ENCODE results near the gene VAPB. TPM values are rescaled to one million over a fixed set of nuclear protein-coding genes. Genes with fewer than 3 reads are reported as not detected.
"Not testable (repeated sequence)": the region's sequence is repeated elsewhere in the genome, so short reads cannot be mapped to it uniquely, and the experiment has no call there.

VAPB gene
- total RNA-seq, 4 donors from 2014 or later, result 24.6 to 30.8 (median 29.4) TPM

DNA sequence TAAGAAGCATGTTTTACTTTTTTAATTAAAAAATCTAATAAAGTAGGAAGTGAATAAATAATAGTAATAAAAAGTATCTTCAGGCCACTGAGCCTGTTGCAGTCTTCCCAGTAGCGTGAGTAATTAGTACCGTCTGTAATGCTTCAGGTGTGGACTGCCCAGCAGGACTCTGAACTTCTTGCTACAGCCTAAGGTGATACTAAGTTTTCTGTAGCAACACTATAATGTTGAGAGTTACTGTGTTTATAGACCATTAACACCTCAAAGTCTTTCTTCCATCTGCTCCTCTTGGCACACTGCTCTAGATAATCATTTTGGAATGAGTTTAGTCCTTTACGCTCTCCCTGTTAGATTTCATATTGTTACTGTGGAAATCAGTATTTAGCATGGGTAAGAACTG, 28.4 kb downstream of the VAPB start:
- Histone ChIP-seq H3K4me3 (no peak overlapping the region), H3K27ac (no peak overlapping the region), H3K4me1 (no peaks in the 10 kb centered on the region), H3K27me3 (no peaks in the 10 kb centered on the region), H3K36me3 (peaks cover 0 to 32% (median 0%) of the 10 kb centered on the region in 3 donors), H3K9me3 (no peaks in the 10 kb centered on the region)
- DNase-seq, result no peak
- no peak for TF ChIP-seq POLR2A (IDR thresholded peaks at IDR 0.05)
- TF ChIP-seq, protein P1, sequence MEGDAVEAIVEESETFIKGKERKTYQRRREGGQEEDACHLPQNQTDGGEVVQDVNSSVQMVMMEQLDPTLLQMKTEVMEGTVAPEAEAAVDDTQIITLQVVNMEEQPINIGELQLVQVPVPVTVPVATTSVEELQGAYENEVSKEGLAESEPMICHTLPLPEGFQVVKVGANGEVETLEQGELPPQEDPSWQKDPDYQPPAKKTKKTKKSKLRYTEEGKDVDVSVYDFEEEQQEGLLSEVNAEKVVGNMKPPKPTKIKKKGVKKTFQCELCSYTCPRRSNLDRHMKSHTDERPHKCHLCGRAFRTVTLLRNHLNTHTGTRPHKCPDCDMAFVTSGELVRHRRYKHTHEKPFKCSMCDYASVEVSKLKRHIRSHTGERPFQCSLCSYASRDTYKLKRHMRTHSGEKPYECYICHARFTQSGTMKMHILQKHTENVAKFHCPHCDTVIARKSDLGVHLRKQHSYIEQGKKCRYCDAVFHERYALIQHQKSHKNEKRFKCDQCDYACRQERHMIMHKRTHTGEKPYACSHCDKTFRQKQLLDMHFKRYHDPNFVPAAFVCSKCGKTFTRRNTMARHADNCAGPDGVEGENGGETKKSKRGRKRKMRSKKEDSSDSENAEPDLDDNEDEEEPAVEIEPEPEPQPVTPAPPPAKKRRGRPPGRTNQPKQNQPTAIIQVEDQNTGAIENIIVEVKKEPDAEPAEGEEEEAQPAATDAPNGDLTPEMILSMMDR (IDR thresholded peaks at IDR 0.05), result no peak

DNA sequence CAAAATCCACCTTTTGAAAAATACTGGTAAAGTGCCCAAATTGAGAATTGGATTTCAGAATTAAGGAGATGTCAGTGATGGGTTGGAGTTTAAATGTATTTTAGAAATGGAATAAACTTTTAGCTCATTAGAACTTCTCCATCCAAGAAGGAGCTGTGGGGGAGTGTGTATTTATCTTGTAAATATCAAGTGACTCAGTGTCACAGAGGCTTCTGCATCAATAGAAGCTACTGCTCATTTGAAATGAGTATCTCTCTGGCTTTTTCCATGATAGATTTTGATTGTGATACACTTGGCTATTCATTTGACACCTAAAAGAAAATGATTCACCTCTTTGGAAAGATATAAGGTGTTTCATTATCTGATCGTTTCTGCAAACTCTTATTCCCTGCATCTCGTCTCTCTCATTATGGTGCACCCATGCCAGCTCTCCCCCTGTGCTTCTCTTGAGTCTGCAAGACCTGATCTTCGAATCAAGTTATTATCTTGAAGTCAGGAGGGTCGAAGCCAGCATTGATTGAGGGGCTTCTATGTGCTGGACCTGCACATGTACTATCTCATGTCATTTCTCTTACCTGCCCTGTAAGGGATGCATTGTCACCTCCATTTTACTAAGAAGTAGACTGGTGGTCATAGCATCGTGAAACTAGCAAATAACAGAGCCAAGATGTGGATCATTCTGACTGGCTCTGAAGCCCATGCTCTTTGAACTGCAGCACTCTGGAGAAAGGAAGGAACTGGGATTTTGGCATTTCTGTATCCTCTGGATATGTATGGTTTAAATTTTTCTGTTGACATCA, 30.1 kb downstream of the VAPB start:
- DNase-seq, result no peak
- H3K27ac ChIP-seq, result no peak overlapping the region
- H3K4me1 ChIP-seq, result no peaks in the 10 kb centered on the region
- peaks cover 0 to 32% (median 0%) of the 10 kb centered on the region in 3 donors for H3K36me3 ChIP-seq
- H3K4me3 ChIP-seq, result no peak overlapping the region
- H3K9me3 ChIP-seq, result no peaks in the 10 kb centered on the region
- TF ChIP-seq POLR2A (IDR thresholded peaks at IDR 0.05), result no peak
- TF ChIP-seq, protein P1 (IDR thresholded peaks at IDR 0.05), result no peak
- H3K27me3 ChIP-seq, result no peaks in the 10 kb centered on the region

DNA sequence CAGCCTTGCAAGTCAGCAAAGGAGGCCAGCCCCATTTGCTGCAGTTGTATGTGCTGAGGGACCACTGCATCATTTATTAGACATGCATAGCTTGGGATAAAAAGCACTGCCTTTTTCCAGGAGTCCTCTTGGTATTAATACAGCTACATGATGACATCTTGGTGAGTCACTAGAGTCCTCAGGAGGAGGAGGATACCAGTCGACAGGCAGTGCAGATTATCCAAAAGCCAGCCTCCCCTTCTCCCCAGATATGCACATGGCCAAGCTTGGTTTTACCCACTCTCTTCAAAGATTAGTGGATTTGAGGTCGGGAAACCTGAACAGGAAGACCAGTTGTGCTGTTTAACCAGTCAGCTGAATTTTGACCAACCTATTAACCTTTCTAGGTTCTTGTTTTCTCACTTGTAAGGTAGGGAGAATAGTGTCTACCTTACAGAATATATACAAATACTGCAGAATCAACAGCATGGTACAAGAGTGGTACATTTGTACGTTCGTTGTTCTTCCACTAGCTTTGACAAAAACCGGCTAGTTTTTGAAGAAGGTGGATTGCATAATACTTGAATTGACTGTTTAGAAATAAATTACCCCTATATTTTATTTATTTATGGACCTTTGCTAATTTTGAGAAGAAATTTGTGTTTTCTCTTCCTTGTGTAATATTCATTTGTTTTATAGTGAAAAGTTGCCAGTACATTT, 31.9 kb downstream of the VAPB start:
- no peaks in the 10 kb centered on the region for H3K27me3 ChIP-seq
- no peak for TF ChIP-seq POLR2A (IDR thresholded peaks at IDR 0.05)
- TF ChIP-seq, protein P1 (IDR thresholded peaks at IDR 0.05), result no peak
- H3K27ac ChIP-seq, result no peak overlapping the region
- peaks cover 0 to 32% (median 0%) of the 10 kb centered on the region in 3 donors for H3K36me3 ChIP-seq
- no peak for DNase-seq
- no peak overlapping the region for H3K4me3 ChIP-seq
- no peaks in the 10 kb centered on the region for H3K9me3 ChIP-seq
- H3K4me1 ChIP-seq, result no peaks in the 10 kb centered on the region

DNA sequence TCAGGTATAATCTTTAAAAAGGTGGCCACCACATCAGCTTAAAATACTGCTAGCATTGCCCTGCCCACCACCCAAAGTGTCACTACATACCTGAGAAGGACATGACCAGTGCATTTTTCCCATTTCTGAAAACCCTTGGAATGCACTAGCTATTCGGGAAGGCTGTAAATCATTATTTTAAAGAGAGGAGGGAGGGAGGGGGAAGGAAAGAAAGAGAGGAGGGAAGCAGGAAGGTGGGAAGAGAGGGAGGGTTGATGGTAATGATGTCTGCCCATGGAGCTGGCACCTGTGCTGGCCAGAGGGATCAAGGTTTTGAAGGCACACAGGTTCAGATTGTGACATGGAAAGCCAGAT, 32.4 kb downstream of the VAPB start:
- no peak for DNase-seq
- no peaks in the 10 kb centered on the region for H3K9me3 ChIP-seq
- H3K4me1 ChIP-seq, result no peaks in the 10 kb centered on the region
- TF ChIP-seq, protein P1 (IDR thresholded peaks at IDR 0.05), result no peak
- no peak for TF ChIP-seq POLR2A (IDR thresholded peaks at IDR 0.05)
- no peak overlapping the region for H3K27ac ChIP-seq
- no peak overlapping the region for H3K4me3 ChIP-seq
- no peaks in the 10 kb centered on the region for H3K27me3 ChIP-seq
- H3K36me3 ChIP-seq, result peaks cover 0 to 32% (median 0%) of the 10 kb centered on the region in 3 donors

DNA sequence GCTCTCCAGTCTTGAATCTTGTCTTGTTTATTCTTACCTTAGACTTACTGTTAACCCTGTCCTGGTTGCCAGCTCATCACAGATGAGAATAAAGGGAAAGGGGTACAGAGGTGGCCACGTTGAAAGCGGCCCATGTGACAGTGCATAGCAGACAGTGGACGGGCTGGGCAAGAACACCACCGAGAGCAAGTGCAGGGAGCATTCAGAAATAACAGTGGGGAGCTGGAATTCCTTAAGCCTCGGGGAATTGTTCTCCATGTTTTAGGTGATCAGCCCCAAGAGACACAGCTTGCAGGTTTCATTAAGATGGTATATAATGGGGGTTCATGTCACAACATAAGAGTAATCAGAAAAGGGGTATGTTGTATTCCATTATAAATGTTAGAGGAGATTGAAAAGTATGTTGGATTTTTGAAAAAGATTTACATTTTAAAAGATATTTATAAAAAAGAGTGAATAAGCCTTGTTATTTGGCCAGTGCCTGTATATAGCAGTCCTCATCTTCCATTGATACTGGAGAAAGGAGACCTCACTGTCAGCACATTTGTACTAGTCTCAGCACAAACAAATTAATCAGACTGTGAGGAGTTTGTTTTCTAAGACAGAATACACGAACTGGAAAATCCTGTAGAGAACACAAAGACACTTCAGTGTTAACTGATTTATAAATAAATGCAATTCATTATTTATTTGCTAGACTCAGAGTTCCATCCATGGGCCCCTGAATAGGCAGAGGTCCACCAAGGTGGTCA, 35.4 kb downstream of the VAPB start:
- no peak for TF ChIP-seq POLR2A (IDR thresholded peaks at IDR 0.05)
- TF ChIP-seq, protein P1 (IDR thresholded peaks at IDR 0.05), result no peak
- Histone ChIP-seq H3K9me3 (no peaks in the 10 kb centered on the region), H3K4me1 (no peaks in the 10 kb centered on the region), H3K27me3 (no peaks in the 10 kb centered on the region), H3K4me3 (no peak overlapping the region), H3K27ac (no peak overlapping the region), H3K36me3 (peaks cover 0 to 23% (median 0%) of the 10 kb centered on the region in 3 donors)
- DNase-seq, result no peak

DNA sequence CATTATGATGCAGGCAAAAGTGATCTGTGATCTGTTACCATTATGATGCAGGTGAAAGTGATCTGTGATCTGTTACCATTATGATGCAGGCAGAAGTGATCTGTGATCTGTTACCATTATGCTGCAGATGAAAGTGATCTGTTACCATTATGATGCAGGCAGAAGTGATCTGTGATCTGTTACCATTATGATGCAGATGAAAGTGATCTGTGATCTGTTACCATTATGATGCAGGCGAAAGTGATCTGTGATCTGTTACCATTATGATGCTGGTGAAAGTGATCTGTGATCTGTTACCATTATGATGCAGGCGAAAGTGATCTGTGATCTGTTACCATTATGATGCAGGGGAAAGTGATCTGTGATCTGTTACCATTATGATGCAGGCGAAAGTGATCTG, 38.5 kb downstream of the VAPB start:
- not testable (repeated sequence) for H3K27me3 ChIP-seq, H3K27ac ChIP-seq, H3K4me1 ChIP-seq, DNase-seq, H3K36me3 ChIP-seq, H3K9me3 ChIP-seq, H3K4me3 ChIP-seq

Data from Peyer's patch (tissue), 4 donors.